Measurements from ENCODE around the gene SIGLEC10.

SIGLEC10 gene

DNA sequence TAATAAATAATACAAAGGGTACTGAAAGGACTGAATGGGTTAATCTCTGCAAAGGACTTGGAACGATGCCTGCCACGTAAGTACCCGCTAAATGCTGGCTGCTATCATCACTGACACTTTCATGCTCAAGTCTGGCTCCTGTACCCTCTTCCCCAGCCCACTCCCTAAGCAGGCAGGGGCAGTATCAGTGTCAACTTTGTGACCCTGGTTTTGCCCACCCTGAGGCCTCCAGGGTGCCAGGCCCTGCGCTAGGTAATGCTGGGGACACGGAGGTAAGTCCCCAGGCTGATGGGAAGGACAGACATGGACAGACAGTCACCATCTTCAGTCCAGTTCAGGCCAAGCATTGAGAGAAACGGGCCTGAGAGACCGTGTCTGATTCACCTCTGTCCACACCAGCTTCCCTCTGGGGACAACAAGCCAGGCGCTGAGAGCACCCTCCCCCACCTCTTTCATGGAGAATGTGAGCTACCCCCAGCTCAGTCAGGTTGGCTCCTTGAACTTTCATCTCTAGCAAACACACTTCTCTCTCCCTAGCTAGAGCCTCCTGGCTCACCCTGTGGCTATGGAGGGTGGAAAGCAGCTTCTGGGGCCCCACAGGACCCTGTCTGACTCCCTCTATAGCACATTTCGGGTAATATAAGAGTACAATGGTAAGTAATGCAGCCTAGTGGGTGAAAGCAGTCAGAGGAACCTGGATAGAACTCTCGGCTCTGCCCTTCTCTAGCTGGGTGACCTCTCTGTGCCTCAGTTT is 52.1 kb downstream of the SIGLEC10 start:
- DNase-seq, result peak; percentile 59

DNA sequence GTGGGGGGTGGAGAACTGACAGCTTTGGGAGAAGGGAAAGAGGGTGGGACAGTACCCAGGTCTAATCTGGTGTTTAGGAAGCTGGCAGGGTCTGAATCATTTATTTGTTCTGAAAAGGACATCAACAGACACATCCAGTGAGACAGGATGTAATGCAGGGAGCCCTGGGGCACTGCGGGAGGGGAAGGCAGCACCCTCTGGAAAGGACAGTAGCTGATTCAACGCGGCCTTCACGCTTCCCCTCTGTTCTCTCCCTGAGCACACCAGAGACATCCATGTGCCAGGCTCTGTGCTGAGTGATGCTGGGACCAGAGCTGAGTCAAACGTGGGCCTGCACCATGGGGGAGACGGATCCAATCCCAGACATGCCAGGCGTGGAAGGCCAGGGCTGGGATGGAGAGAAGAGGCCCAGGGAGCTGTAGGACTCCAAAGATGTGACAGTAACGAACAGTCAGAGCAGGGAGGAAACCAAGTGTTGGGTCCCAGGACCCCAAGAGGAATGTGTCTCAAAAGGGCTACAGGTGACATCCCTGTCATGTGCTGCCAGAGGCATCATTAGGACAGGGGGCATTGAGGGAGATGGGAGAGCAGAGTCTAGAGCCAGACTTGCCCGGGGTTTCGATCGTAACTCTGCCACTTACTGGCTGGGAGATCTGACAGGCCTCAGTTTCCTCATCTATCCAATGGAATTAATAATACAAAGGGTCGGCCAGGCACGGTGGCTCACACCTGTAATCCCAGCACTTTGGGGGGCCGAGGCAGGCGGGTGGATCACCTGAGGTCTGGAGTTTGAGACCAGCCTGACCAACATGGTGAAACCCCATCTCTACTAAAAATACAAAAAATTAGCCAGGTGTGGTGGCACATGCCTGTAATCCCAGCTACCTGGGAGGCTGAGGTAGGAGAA is 53.0 kb downstream of the SIGLEC10 start:
- DNase-seq, result no peak

DNA sequence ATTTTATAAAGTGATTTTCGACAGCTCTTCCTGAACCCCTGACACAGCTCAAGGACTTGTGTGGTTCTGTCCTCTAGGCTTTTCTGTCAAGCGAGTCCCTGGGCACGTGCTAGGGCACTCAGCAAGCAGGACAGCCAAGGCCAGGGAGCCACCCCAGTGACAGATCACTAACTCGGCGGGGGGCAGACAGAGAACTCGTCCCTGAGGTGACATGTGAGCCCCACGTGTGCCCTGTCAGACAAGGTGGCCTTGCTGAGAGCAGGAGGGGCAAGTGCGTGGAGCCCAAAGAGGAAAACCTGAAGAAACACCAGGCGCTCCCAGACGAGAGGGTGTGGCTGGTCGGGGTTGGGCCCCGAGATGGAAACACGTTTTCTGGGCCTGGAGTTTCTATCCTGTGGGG is 56.2 kb downstream of the SIGLEC10 start:
- no peak for DNase-seq
